K562 (cell line): ENCODE measurements around the gene ZDHHC11. TPM values are rescaled to one million over a fixed set of nuclear protein-coding genes. Genes with fewer than 3 reads are reported as not detected.

Experiments
- CBX2 ChIP-seq: fragments of 200-600 bp; sonication (generic); IDR thresholded peaks from one replicate; pipeline ENCODE4 v1.6.1; 2012; ENCODE audit warnings: mild to moderate bottlenecking, low read length, inconsistent platforms; ENCODE audit not compliant: insufficient read depth, poor library complexity, severe bottlenecking
- CHD7 ChIP-seq: fragments of 200-600 bp; sonication (generic); IDR thresholded peaks from one replicate; pipeline ENCODE4 v1.6.1; 2012; ENCODE audit warnings: mild to moderate bottlenecking, low read depth, low read length, inconsistent platforms
- E2F5 ChIP-seq: sonication (generic); formaldehyde crosslinking; IDR thresholded peaks from 2 replicates; pipeline ENCODE4 v1.8.0; 2022; ENCODE audit warnings: mild to moderate bottlenecking, missing genetic modification reagents
- E4F1 ChIP-seq: fragments of 250-450 bp; sonication (Bioruptor Pico); IDR thresholded peaks from 2 replicates; pipeline ENCODE4 v1.5.0; 2021; ENCODE audit warnings: mild to moderate bottlenecking, borderline replicate concordance
- ETV6 ChIP-seq, 3 experiments: fragments of 150-350 bp in 1 of 3; sonication (generic) in 1 of 3; formaldehyde crosslinking in 1 of 3; IDR thresholded peaks; 2 replicates each; pipeline versions ENCODE4 v1.6.1 to v1.8.0; 2014 to 2022; ENCODE audit warnings: borderline replicate concordance in 2 of 3, low read depth in 2 of 3, antibody characterized with exemption in 1 of 3, low read length in 1 of 3, mild to moderate bottlenecking in 1 of 3, missing genetic modification reagents in 1 of 3
- POLR3G ChIP-seq: IDR thresholded peaks from 2 replicates; pipeline ENCODE4 v1.6.1; 2011; ENCODE audit not compliant: insufficient read length, insufficient replicate concordance; ENCODE audit errors: extremely low read depth
- USF1 ChIP-seq: sonication (generic); formaldehyde crosslinking; IDR thresholded peaks from 2 replicates; pipeline ENCODE4 v1.9.0; 2022; ENCODE audit warnings: mild to moderate bottlenecking, missing genetic modification reagents
- ZNF785 ChIP-seq: fragments of 250-450 bp; sonication (Bioruptor Pico); IDR thresholded peaks from 2 replicates; pipeline ENCODE4 v1.4.0; 2020; ENCODE audit warnings: mild to moderate bottlenecking
- polyA plus RNA-seq, 8 experiments: library from polyadenylated mRNA; depleted of rRNA in 4 of 8; stranded (reverse) in 5 of 8; unstranded in 3 of 8; fragments of >200 nt; fragmentation: Nextera tagmentation in 2 of 8; fragmentation: Illumina TruSeq in 1 of 8; extraction: Ambion mirVana in 2 of 8; extraction: Trizol in 1 of 8; gene quantifications; 2 replicates each; pipeline versions ENCODE4 v1.2.1 to v1.2.3, GENCODE V29; 2011 to 2014; ENCODE audit warnings: inconsistent platforms in 1 of 8, missing spikeins in 1 of 8
- total RNA-seq, 7 experiments: library from RNA; depleted of rRNA in 6 of 7; stranded (reverse); fragments of >200 nt in 6 of 7; fragmentation: Illumina TruSeq in 2 of 7; extraction: Trizol in 2 of 7; gene quantifications; 2 replicates each; pipeline versions ENCODE4 v1.2.1 to v1.2.3, GENCODE V29; 2011 to 2021; ENCODE audit warnings: low replicate concordance in 1 of 7

ZDHHC11 gene
- total and polyA plus RNA-seq, 9 of the 15 experiments (the other 6 are each of a cell fraction or from before 2014, with no cell fraction given), result 0.07 to 2.3 (median 0.52) TPM

GRCh38 chr5:891117-891836 lies 40.5 kb upstream of the ZDHHC11 start (continued):
- no peak for TF ChIP-seq CHD7
- TF ChIP-seq ZNF785 (CRISPR knock-in tag), result no peak
- TF ChIP-seq E4F1, result no peak
- no peak for TF ChIP-seq POLR3G
- no peak for TF ChIP-seq CBX2
- TF ChIP-seq E2F5 (CRISPR knock-in tag), result no peak
- TF ChIP-seq ETV6 (IDR thresholded peaks at IDR 0.05; ENCODE audit: borderline replicate concordance in 1 of 2, low read depth in 2 of 2, low read length in 1 of 2), result no peak
- no peak for TF ChIP-seq ETV6 (CRISPR knock-in tag; IDR thresholded peaks at IDR 0.05; ENCODE audit: borderline replicate concordance)
- TF ChIP-seq USF1, result no peak
